Activated T-helper 1 cell treated with anti-CD3 and anti-CD28 coated beads, Interleukin-2, amount 50 U/mL, for 16 hours (primary cell): Measurements from ENCODE around the gene APP.
"Not testable (repeated sequence)": the region's sequence is repeated elsewhere in the genome, so short reads cannot be mapped to it uniquely, and the experiment has no call there.

ENCODE experiments used
- DNase-seq, 2 donors: peaks; one replicate each; pipeline ENCODE4 v3.0.0-alpha.2; 2020; ENCODE audit warnings: low read depth in 1 of 2, low spot score in 1 of 2

APP gene

DNA sequence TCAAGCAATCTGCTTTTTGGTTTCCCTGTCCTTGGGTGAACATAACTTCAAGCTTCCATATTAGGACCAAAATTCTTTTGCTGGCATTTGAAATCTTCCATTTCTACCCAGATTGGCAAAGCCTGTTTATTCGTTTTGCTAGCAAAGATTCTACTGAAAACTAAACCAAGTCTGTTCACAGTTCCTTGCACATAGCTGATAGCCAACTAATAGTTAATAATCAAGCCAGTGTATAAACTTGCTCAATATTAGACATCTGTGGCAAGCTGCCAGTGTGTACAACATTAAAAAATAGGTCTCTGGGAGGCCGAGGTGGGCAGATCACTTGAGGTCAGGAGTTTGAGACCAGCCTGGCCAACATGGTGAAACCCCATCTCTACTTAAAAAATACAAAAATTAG is 6.3 kb downstream of the APP start:
- no peak for DNase-seq

DNA sequence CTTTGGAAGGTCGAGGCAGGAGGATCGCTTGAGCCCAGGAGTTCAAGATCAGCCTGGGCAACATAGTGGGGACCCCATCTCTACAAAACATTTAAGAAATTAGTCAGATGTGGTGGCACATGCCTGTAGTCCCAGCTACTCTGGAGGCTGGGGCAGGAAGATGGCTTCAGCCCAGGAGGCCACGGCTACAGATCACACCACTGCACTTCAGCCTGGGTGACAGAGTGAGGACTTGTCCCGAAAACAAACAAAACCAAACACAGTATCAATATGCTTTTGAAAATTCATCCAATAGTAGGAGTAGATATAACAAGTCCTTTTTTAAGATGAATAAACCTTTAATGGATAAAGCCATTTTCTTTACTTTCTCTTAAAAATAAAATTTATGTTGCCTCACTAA is 8.5 kb downstream of the APP start:
- no peak for DNase-seq

DNA sequence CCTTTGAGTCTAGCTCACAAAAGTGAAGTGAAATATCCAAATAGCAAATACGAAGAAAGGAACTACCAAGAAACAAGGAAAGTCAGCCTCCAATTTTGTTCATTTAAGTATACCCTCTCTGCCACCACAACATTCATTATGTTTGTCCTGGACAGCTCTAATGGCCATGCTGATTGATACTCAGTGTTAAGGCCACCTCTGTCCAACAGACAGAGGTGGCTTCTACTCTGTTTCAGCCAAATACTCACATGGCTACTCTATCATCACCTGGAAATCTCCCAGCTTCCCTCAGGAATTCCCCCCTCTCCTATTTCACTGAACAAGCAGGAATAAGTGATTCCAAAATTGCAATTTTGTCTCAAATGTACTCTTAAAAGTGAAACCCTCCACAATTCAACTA is 10.7 kb downstream of the APP start:
- DNase-seq: no peak

DNA sequence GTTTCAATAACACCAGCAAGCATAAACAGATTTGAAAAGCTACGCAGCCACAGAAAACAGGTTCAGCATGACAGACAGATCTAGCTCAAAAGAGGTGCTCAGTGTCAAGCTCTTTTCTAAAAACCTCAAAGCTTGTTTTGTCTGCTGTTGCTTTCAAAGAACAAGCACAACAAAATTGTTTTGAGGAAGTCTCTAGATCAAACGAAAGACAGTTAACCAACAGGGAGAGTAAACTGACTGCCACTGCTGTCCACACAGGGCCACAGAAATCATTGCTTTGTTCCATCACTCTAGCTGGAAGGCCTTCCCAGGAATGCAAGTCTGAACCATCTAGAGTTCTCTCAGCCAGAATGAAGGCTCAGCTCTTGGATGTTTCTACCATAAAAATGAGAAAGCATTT is 12.8 kb downstream of the APP start:
- DNase-seq: no peak

DNA sequence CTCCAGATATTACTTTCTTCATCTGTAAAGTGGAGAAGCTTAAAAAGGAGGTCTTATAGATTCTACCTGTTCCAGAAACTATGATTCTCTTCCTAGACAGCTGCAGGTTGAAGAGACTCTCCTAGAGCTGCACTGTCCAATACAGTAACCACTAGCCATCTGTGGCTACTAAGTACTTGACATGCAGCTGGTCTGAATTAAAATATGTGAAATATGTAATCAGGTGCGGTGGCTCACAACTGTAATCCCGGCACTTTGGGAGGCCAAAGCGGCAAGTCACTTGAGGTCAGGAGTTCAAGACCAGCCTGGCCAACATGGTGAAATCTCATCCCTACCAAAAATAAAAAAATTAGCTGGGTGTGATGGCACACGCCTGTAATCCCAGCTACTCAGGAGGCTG is 15.8 kb downstream of the APP start:
- no peak for DNase-seq

DNA sequence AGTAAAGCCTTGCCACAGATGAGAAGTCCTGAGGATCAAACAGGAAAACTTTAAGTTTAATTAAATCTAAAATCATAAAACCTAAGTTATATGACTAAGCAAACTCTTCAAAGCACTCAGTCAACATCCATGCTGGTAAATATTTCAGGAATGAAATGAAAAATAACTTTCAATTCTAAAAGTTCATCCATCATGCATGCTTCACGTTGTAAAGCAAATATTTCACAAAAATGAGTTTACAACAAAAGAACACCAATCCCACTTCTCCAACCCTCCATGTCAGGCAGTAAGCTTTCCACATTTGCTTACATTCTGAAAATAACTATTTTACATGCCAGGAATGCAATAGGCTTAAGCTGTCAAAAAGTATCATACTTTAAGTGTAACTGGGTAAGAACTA is 16.8 kb downstream of the APP start:
- no peak for DNase-seq

DNA sequence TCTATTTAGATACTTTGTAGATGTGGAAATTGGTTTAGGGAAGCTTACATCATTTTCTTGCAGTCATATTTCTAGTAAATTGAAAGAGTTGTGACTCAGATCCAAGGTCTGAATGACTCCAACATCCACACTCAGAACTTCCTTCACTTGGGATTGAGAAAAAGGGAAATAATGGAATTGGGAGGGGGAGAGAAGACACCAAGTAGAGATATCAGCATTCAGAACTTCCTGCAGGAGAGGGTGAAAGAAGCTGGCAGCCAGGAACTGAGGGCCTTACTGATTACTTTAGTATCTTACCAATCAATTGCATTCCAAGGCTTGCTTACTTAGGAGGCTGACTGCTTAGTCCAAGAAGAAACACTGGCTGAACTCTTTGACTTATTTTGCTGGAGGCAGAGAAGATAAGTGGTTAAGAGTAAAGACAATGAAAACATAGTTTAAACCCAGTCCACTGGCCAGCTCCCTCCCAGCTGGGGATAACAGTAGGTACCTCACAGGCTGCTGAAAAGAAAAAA is 21.7 kb downstream of the APP start:
- DNase-seq: no peak

DNA sequence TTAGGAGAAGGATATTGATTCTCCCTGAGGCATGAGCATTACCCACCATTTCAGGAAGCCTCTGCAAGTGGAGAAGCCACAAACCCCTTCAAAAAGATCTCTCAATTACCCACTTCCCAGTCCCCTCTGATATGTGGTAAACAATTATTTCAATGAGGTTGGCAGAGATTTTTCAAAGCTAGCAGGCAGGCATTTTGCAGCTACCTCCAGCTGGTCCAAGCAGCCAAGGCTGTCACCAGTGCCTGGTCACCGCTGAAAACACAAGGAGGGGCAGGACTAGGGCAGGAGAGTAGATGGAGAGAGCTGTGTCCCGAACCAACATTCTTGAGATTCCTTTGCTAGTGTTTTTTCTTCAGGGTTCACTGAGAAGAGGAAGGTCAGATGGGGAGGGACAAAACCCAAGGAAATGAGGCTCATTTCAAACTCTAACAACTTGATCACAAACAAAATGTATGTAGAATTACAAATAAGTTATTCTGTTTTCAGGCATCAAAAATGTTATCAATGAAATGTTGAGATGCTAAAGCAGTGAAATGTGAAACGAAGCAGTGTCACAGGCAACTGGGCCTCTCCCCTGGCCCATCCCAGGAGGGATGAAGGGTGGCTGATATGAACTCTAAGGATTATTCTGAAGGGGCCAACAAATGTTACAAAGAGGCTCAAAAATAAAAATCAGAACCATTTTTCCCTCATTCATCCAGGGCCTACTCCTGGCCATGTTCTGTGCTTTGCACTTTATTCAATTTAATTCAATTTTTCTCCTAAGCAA is 22.3 kb downstream of the APP start:
- DNase-seq: no peak

DNA sequence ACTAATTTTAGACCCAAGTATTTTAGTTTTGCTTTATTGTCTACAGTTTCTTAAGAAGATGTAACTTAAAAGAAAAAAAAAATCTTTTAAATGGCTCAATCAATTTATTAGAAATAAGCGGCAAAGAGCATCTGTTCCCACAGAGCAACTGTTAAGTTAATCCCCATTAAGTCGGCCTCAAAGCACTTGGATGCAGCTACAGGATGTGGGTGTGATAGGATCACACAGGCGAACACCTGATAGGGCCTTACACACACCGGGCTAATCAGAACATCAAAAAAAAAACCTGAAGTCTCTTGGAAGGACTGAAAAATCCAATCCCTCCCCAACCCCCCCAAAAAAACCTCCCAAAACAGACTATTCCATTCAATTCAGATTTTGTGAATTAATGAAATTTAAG is 23.0 kb downstream of the APP start:
- DNase-seq: no peak

DNA sequence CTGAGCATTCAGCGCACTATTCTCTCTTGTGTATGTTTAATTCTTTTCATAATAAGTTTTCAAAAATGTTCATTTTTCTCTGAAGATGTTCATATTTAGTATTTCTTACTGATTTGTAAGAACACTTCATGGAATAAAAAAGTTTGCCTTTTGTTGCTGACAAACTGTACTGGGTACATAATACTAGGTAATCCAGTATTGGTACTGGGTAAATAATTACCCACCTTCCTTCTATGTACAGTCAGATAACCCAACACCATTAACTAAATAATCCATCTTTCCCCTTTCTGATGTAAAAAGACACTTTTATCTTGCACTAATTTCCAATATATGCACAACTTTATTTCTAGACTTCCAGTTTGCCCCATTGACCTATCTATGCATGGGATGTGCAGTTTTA is 23.9 kb downstream of the APP start:
- no peak for DNase-seq

DNA sequence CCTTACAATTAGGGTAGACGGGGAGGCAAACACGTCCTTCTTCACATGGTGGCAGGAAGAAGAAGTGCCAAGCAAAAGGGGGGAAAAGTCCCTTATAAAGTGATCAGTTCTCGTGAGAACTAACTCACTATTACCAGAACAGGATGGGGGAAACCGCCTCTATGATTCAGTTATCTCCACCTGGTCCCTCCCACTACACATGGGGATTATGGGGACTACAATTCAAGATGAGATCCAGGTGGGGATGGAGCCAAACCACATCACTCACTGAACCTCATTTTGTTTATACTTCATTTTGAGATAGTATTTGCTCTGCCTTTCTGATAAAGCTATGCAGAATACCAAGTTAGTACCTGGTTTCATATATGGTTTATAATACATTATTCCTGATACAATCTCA is 26.5 kb downstream of the APP start:
- DNase-seq: no peak

DNA sequence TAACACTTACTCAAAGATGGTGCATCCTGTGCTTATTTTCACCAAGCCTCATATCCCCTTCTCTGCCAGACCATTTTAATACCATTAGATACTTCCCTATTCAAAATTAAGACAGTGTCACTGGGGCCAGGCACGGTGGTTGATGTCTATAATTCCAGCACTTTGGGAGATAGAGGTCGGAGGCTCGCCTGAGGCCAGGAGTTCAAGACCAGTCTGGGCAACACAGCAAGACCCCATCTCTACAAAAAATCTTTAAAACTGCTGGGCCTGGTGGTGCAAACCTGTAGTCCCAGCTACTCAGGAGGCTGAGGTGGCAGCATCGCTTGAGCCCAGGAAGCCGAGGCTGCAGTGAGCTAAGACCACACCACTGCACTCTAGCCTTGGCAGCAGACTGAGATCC is 28.2 kb downstream of the APP start:
- no peak for DNase-seq

DNA sequence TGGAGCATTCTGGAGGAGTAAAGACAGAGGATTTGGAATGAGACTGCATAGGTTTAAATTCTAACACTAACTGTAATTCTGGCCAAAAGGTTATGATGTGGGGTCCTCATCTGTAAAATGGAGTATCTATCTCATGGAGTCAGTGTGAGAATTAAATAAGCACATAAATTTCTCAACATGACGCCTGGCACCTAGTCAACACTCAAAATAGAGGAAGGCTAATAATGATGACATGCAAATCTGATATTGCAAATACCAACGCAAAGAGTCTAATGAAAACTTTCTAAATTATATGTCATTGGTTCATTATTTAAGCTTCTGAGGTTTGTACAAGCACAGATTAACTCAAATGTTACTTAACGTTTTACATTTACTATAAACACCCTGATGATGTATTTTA is 29.6 kb downstream of the APP start:
- no peak for DNase-seq

DNA sequence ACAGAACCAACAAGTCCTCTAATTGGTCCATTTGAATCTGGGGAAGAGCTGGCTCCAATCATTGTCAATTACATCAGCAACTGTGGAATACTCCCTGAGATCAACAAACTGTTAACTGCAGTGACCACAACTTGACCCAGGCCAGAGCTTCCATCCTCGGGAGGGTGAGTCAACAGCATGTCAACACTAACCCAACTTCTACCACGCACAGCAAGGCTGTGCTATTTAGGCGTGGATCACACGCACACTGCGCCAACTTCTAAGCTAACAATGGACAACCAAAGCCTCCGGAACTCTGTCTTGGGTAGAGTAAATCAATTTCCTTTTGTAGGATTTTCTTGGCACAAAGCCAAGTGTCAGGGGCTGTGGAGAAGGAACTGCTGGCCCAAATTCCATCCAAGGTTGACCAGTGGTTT is 30.4 kb downstream of the APP start:
- DNase-seq: no peak

DNA sequence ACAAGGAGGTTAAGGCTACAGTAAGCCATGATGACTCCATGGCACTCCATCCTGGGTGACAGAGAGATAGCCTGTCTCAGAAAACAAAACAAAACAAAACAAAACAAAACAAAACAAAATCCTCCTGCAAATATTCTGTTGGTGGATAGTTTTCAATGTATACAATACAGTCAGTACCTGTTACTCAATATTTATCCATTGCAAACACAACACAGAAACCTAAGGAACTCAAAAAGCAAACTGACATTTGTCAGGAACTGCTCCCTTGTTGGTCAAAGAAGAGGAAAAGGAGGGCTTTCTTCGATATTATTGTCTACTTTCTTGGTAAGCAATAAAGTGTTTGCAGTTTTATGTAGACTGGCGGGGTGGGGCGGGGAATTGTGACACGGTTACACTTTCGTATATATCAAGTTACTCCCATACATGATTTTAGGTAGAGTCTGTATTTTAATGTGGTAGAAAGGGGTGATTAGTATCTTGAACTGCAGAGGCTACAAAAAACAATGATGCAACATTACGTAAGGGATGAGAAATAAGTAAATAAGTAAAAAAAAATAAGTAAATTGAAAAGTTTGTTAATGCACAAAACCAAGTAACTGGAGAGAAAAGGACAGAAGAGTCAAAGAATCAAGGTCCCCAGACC is 31.8 kb downstream of the APP start:
- no peak for DNase-seq

DNA sequence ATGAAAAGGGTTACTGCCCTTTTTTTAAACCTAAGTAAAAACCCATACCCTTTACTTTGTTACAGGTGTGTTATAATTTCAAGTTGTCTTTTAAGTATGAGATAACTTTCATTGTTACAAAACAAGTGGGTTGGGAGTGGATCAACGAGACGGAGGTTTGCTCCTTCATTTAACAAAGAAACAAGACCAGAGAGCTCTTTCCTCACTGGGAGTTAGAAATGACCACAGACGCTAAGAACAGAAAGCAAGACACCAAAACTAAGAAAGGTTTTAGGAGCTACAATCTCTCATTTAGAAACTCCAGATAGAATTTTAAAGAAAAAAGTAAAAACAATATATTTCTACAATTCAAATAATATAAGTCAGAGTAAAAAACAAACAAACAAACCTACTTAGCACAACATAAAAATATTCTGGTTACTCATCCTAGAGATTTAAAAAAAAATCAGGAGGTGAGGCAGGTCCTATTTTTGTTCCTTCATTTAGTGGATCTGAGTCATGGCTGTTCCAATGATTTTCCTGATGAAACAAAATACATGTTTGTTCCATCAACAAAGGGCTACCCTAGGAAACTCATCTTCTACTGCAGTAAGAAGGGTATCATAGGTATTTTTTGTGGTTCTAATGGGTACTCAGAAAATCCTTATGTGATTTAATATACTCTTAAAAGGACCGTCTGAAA is 33.0 kb downstream of the APP start:
- no peak for DNase-seq

DNA sequence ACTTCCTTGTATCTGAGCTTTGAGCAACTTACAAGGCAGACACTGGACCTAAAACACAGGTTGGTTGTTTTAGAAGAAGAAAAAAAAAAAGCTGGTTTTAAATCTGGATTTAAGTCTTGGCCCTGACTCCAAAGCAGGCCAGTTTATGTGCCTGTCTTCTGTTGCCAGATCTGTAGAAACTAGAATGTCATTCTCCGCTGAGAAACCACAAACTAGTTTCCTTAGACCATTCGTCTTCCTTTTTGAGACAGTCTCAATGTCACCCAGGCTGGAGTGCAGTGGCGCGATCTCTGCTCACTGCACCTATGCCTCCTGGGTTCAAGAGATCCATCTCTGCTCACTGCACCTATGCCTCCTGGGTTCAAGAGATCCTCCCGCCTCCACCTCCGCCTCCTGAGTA is 33.9 kb downstream of the APP start:
- DNase-seq: no peak

DNA sequence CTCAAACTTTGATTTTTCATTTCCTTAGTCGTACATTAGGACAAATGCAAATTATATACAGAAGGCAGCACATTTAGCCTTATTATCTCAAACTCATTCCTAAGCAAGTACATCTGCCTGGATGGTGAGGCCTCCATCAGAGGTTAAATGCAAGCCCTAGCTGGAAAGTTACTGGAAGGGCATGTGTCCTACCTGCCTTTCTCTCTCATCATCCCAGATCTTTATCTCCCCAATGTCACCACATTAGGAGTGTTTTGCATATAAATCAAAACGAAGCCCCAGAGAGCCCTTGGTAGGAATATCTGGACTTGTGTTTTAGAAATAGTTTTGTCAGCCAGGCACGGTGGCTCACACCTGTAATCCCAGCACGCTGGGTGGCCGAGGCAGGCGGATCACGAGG is 35.0 kb downstream of the APP start:
- no peak for DNase-seq

DNA sequence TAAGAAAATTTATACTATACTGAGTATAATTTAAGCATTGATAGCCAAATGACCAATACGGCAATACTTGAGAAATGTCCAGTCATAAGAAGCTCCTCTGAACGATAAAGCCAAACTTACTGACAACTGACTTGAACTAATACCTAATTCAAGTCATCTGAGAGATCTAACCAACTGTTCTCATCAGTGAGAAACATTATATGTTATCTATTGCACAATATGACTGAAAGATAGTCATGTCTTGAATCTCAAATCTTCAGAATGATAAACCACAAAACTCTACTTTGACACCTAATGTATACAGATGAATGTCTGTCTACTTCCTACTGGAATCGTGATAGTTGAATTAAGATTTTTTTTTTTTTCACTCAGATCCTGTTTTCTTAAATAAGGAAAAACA is 39.0 kb downstream of the APP start:
- no peak for DNase-seq

DNA sequence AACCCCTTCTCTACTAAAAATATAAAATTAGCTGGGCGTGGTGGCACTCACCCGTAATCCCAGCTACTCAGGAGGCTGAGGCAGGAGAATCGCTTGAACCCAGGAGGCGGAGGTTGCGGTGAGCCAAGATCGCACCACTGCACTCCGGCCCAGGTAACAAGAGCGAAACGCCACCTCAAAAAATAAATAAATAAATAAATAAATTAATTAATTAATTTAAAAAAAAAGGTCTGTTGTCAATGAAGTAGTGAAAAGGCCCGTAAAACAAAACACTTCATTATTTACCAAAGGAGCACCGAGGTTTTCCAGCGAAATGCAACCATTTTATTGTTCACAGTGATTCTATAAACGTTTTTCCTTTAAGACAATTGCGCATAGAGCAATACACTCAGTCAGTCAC is 39.5 kb downstream of the APP start:
- DNase-seq: not testable (repeated sequence)

DNA sequence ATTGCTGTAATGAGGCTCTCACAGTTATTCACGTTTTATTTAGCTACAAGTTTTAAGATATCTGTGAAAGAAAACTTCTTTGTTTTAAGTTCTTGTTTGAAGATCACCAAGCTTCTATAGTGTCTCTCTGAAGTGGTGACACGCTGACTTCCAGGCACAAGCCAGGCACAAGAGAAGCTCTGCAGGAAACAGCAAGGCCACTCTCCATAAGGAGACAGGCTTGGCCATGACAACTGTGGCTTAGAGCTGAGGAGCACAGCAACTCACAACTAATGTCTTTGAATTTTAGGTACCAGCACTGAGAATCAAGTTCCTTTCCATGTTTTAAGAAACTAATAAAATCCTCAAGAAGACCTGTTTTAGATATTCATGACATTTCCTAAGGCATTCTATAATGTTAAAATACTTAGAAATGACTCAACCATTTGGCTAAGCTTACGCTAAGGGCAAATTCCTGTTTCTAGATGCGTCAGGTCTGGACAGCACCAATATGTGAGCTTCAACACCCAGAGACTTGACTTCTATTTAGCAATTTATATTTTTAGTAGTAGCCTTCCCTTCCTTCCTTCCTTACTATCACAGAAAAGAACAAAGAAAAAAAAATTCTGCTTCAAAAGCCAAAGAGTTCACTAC is 40.2 kb downstream of the APP start:
- no peak for DNase-seq

DNA sequence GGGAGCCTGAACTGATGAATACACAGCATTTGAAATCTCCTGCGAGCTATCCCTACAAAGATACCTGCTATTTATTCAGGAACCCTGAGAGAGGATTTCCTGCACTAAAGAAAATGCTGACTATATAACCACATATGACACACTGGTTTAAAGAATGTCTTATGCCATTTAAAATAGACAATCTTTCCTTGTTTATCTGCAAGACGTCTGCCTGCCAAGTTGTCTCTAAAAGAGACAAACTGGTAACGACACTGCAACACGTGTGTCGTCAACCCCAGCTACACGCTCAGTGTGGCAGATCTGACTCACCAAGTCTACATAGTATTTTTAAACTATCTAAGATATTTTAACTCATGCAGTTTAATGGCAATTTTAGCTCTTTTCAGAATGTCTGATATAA is 42.7 kb downstream of the APP start:
- no peak for DNase-seq
